Measurements from ENCODE around the gene ATG9A. TPM values are rescaled to one million over a fixed set of nuclear protein-coding genes. Genes with fewer than 3 reads are reported as not detected.

ATG9A gene
- total and polyA plus RNA-seq, 9 of the 15 experiments (the other 6 are each of a cell fraction or from before 2014, with no cell fraction given), result 0.25 to 65.6 (median 23.4) TPM

GRCh38 chr2:219245148-219245898, 15.9 kb upstream of the ATG9A start, which contains the start of the genes GLB1L and STK16 (continued):
- TF ChIP-seq RNF219 (CRISPR knock-in tag; IDR thresholded peaks at IDR 0.05) (no peak), ZNF511 (CRISPR knock-in tag; IDR thresholded peaks at IDR 0.05) (peak; percentile 62; the same call in 1 of the 2 replicates), KDM5B (IDR thresholded peaks at IDR 0.05; ENCODE audit: insufficient replicate concordance, low read depth, low read length) (peak; percentile 90), PKNOX1 (IDR thresholded peaks at IDR 0.05) (no peak), ZFX (CRISPR knock-in tag; IDR thresholded peaks at IDR 0.05) (peak; percentile 94), ATF1 (CRISPR knock-in tag; IDR thresholded peaks at IDR 0.05) (peak; percentile 85), ATF1 (tag; IDR thresholded peaks at IDR 0.05) (peak; percentile 98), CBFB (CRISPR knock-in tag; IDR thresholded peaks at IDR 0.05) (no peak), RCOR1 (IDR thresholded peaks at IDR 0.05; ENCODE audit: borderline replicate concordance in 1 of 2, low read depth in 2 of 2, low read length in 2 of 2) (peak in 1 of 2 experiments; percentile 65; a peak in 2 of 4 replicates), ZNF282 (CRISPR knock-in tag; IDR thresholded peaks at IDR 0.05) (0 out of 2 replicates have a peak, but pooled peaks have one; percentile 38), CTBP1 (IDR thresholded peaks at IDR 0.05; ENCODE audit: borderline replicate concordance) (peak; percentile 48; the same call in 1 of the 2 replicates), BDP1 (IDR thresholded peaks at IDR 0.05; ENCODE audit: insufficient read depth, insufficient read length) (no peak), ZSCAN29 (IDR thresholded peaks at IDR 0.05) (no peak), ZNF584 (CRISPR knock-in tag; IDR thresholded peaks at IDR 0.05; ENCODE audit: low read depth) (no peak), POLR2A (conservative IDR thresholded peaks at IDR 0.05) (peak; percentile 92), ELF1 (tag; IDR thresholded peaks at IDR 0.05) (peak; percentile 44; the same call in 1 of the 2 replicates), TEAD1 (CRISPR knock-in tag; IDR thresholded peaks at IDR 0.05) (peak in 1 of 2 experiments; percentile 63; a peak in 2 of 4 replicates), NFIC (IDR thresholded peaks at IDR 0.05) (peak; percentile 40; the same call in 1 of the 2 replicates), TOE1 (IDR thresholded peaks at IDR 0.05; ENCODE audit: borderline replicate concordance) (no peak), TOE1 (CRISPR knock-in tag; IDR thresholded peaks at IDR 0.05; ENCODE audit: borderline replicate concordance, low read depth) (no peak), ZBTB11 (CRISPR knock-in tag; IDR thresholded peaks at IDR 0.05) (peak in 2 of 3 experiments; percentile 35 to 73; a peak in 3 of 6 replicates)
